K562 (cell line): Measurements from ENCODE around the gene POLD4. TPM values are rescaled to one million over a fixed set of nuclear protein-coding genes. Genes with fewer than 3 reads are reported as not detected.

ENCODE experiments used
- ARID1B ChIP-seq: fragments of 450-650 bp; IDR thresholded peaks from 2 replicates; pipeline ENCODE4 v1.6.1; 2016; ENCODE audit warnings: antibody characterized with exemption, mild to moderate bottlenecking, inconsistent platforms
- ARNT ChIP-seq, 2 experiments: fragments of 450-650 bp; IDR thresholded peaks; 2 replicates each; pipeline ENCODE4 v1.6.1; 2016; ENCODE audit warnings: mild to moderate bottlenecking in 1 of 2
- CC2D1A ChIP-seq: fragments of 450-650 bp; IDR thresholded peaks from 2 replicates; pipeline ENCODE4 v1.6.1; 2017; ENCODE audit warnings: mild to moderate bottlenecking
- CXXC5 ChIP-seq: fragments of 250-450 bp; sonication (Bioruptor Pico); IDR thresholded peaks from 2 replicates; pipeline ENCODE4 v1.8.0; 2022; ENCODE audit warnings: inconsistent platforms, mild to moderate bottlenecking, moderate library complexity
- HMG20A ChIP-seq: fragments of 450-650 bp; formaldehyde crosslinking; conservative IDR thresholded peaks from 2 replicates; pipeline ENCODE4 v1.4.0; 2020; ENCODE audit warnings: mild to moderate bottlenecking, mixed read lengths
- KLF16 ChIP-seq: IDR thresholded peaks from 2 replicates; pipeline ENCODE4 v1.6.1; 2016; ENCODE audit warnings: antibody characterized with exemption
- LEF1 ChIP-seq: fragments of 450-650 bp; IDR thresholded peaks from 2 replicates; pipeline ENCODE4 v1.6.1; 2016; ENCODE audit warnings: mild to moderate bottlenecking
- NFE2 ChIP-seq: IDR thresholded peaks from 2 replicates; pipeline ENCODE4 v1.6.1; 2014; ENCODE audit warnings: antibody characterized with exemption, low read depth
- OTX1 ChIP-seq: fragments of 450-650 bp; formaldehyde crosslinking; IDR thresholded peaks from 2 replicates; pipeline ENCODE4 v1.4.0; 2022; ENCODE audit warnings: mild to moderate bottlenecking
- PTRF ChIP-seq: fragments of 450-650 bp; IDR thresholded peaks from 2 replicates; pipeline ENCODE4 v1.6.1; 2016; ENCODE audit warnings: mild to moderate bottlenecking, missing genetic modification characterization, missing compliant biosample characterization
- RBM25 ChIP-seq: fragments of 200-400 bp; formaldehyde crosslinking; IDR thresholded peaks from 2 replicates; pipeline ENCODE4 v1.6.1; 2018; ENCODE audit warnings: low read length, low read depth, moderate library complexity; ENCODE audit not compliant: severe bottlenecking
- XRCC4 ChIP-seq: IDR thresholded peaks from one replicate; pipeline ENCODE4 v1.6.1; 2011; ENCODE audit not compliant: insufficient read depth, insufficient read length; ENCODE audit errors: extremely low read depth
- ZNF384 ChIP-seq: IDR thresholded peaks from 2 replicates; pipeline ENCODE4 v1.6.1; 2012; ENCODE audit warnings: low read depth, low read length, improper control_type of control experiment
- ZNF408 ChIP-seq: fragments of 250-450 bp; sonication (Bioruptor Pico); IDR thresholded peaks from 2 replicates; pipeline ENCODE4 v1.4.0; 2020; ENCODE audit warnings: low read depth, mild to moderate bottlenecking, moderate library complexity
- ZNF668 ChIP-seq: fragments of 250-450 bp; sonication (Bioruptor Pico); IDR thresholded peaks from 2 replicates; pipeline ENCODE4 v1.8.0; 2022; ENCODE audit warnings: mild to moderate bottlenecking, inconsistent platforms
- polyA plus RNA-seq, 8 experiments: library from polyadenylated mRNA; depleted of rRNA in 4 of 8; stranded (reverse) in 5 of 8; unstranded in 3 of 8; fragments of >200 nt; fragmentation: Nextera tagmentation in 2 of 8; fragmentation: Illumina TruSeq in 1 of 8; extraction: Ambion mirVana in 2 of 8; extraction: Trizol in 1 of 8; gene quantifications; 2 replicates each; pipeline versions ENCODE4 v1.2.1 to v1.2.3, GENCODE V29; 2011 to 2014; ENCODE audit warnings: inconsistent platforms in 1 of 8, missing spikeins in 1 of 8
- total RNA-seq, 7 experiments: library from RNA; depleted of rRNA in 6 of 7; stranded (reverse); fragments of >200 nt in 6 of 7; fragmentation: Illumina TruSeq in 2 of 7; extraction: Trizol in 2 of 7; gene quantifications; 2 replicates each; pipeline versions ENCODE4 v1.2.1 to v1.2.3, GENCODE V29; 2011 to 2021; ENCODE audit warnings: low replicate concordance in 1 of 7
- TF ChIP-seq, protein P1 (sequence below): fragments of 450-650 bp; IDR thresholded peaks from 2 replicates; pipeline ENCODE4 v1.6.1; 2016; ENCODE audit warnings: low read depth, mild to moderate bottlenecking, moderate library complexity
- TF ChIP-seq, protein P2 (sequence below), 3 experiments: IDR thresholded peaks in 2 of 3; conservative IDR thresholded peaks in 1 of 3; 2 replicates each; pipeline ENCODE4 v1.5.1; 2011 to 2012; ENCODE audit warnings: low read length in 3 of 3, mild to moderate bottlenecking in 3 of 3, control low read depth in 2 of 3, improper control_type of control experiment in 1 of 3, inconsistent platforms in 1 of 3, low read depth in 1 of 3, mixed read lengths in 1 of 3, moderate library complexity in 1 of 3; ENCODE audit not compliant: insufficient read depth in 2 of 3
- TF ChIP-seq, protein P3 (sequence below): fragments of 450-650 bp; formaldehyde crosslinking; IDR thresholded peaks from 2 replicates; pipeline ENCODE4 v1.4.0; 2020; ENCODE audit warnings: mild to moderate bottlenecking
- TF ChIP-seq, protein P4 (sequence below): sonication (generic); formaldehyde crosslinking; IDR thresholded peaks from 2 replicates; pipeline ENCODE4 v1.8.0; 2022; ENCODE audit warnings: mild to moderate bottlenecking, low read depth, missing genetic modification reagents
- TF ChIP-seq, protein P5 (sequence below), 2 experiments: fragments of 150-350 bp in 1 of 2; IDR thresholded peaks; 2 replicates each; pipeline ENCODE4 v1.6.1; 2012 to 2016; ENCODE audit warnings: low read depth in 2 of 2, low read length in 2 of 2, mild to moderate bottlenecking in 1 of 2, moderate library complexity in 1 of 2

POLD4 gene
- total and polyA plus RNA-seq, 9 of the 15 experiments (the other 6 are each of a cell fraction or from before 2014, with no cell fraction given) = 5.8 to 64.5 (median 18.3) TPM

DNA sequence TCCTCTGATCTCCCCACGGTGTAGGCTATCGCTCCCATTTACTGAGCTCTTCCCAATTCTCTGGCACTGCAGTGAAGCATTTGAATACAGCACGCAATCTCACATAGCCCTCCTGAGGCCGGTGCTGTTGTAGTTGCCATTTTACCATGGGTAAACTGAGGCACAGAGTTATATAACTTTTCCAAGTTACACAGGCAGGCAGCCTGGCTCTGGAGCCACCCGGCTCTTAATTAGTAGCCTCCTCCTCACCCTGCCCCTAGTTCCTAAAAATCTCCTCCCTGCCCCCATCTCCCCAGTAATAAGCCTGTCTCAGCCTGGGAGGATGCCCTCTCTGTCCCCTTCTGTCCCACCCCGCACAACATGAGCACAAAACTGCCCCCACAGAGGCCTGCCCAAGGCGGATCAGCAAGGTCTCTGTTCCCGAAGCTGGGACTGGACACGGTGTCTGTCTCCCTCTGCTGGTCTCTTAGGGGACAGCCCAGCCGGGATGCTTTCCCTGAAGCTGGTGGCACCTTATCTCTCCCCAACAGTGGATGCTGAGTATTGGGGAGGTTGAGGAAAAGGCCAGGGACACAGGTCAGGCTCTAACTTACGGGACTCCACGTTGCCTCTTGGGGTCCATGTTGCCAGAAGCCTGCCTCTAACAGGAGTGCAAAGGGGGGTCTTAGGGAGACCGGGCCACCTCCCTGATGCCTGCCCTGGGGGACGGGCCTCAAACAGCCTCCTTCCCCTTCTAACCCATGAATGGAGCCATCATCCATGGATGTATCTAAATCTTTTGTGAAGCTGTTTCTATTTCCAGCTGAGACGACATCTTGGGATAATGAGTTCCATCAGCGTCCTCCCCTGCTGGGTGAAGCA lies 29.2 kb upstream of the POLD4 start (continued):
- peak; percentile 41; the same call in 1 of the 2 replicates for TF ChIP-seq ARID1B
- TF ChIP-seq, protein P1, sequence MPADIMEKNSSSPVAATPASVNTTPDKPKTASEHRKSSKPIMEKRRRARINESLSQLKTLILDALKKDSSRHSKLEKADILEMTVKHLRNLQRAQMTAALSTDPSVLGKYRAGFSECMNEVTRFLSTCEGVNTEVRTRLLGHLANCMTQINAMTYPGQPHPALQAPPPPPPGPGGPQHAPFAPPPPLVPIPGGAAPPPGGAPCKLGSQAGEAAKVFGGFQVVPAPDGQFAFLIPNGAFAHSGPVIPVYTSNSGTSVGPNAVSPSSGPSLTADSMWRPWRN = no peak
- TF ChIP-seq CXXC5 (CRISPR knock-in tag) = 0 out of 2 replicates have a peak, but pooled peaks have one; percentile 7
- TF ChIP-seq KLF16 = 0 out of 2 replicates have a peak, but pooled peaks have one; percentile 26
- no peak for TF ChIP-seq ZNF668 (CRISPR knock-in tag)
- 0 out of 2 replicates have a peak, but pooled peaks have one; percentile 9 for TF ChIP-seq ZNF384
- TF ChIP-seq HMG20A = no peak
- TF ChIP-seq, protein P2, sequence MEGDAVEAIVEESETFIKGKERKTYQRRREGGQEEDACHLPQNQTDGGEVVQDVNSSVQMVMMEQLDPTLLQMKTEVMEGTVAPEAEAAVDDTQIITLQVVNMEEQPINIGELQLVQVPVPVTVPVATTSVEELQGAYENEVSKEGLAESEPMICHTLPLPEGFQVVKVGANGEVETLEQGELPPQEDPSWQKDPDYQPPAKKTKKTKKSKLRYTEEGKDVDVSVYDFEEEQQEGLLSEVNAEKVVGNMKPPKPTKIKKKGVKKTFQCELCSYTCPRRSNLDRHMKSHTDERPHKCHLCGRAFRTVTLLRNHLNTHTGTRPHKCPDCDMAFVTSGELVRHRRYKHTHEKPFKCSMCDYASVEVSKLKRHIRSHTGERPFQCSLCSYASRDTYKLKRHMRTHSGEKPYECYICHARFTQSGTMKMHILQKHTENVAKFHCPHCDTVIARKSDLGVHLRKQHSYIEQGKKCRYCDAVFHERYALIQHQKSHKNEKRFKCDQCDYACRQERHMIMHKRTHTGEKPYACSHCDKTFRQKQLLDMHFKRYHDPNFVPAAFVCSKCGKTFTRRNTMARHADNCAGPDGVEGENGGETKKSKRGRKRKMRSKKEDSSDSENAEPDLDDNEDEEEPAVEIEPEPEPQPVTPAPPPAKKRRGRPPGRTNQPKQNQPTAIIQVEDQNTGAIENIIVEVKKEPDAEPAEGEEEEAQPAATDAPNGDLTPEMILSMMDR (IDR thresholded peaks at IDR 0.05 in 2 of 3, conservative IDR thresholded peaks at IDR 0.05 in 1 of 3; ENCODE audit: insufficient read depth in 2 of 3, low read depth in 1 of 3, low read length in 3 of 3) = peak; percentile 97 to 99 (median 98)
- TF ChIP-seq, protein P3, sequence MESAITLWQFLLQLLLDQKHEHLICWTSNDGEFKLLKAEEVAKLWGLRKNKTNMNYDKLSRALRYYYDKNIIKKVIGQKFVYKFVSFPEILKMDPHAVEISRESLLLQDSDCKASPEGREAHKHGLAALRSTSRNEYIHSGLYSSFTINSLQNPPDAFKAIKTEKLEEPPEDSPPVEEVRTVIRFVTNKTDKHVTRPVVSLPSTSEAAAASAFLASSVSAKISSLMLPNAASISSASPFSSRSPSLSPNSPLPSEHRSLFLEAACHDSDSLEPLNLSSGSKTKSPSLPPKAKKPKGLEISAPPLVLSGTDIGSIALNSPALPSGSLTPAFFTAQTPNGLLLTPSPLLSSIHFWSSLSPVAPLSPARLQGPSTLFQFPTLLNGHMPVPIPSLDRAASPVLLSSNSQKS (CRISPR knock-in tag) = no peak
- peak; percentile 66 for TF ChIP-seq RBM25
- TF ChIP-seq ARNT (IDR thresholded peaks at IDR 0.05) = peak in 1 of 2 experiments; percentile 45; a peak in 1 of 4 replicates
- TF ChIP-seq, protein P4, sequence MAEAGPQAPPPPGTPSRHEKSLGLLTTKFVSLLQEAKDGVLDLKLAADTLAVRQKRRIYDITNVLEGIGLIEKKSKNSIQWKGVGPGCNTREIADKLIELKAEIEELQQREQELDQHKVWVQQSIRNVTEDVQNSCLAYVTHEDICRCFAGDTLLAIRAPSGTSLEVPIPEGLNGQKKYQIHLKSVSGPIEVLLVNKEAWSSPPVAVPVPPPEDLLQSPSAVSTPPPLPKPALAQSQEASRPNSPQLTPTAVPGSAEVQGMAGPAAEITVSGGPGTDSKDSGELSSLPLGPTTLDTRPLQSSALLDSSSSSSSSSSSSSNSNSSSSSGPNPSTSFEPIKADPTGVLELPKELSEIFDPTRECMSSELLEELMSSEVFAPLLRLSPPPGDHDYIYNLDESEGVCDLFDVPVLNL = no peak
- peak; percentile 95 for TF ChIP-seq CC2D1A
- peak; percentile 5; the same call in 1 of the 2 replicates for TF ChIP-seq NFE2
- no peak for TF ChIP-seq LEF1
- no peak for TF ChIP-seq XRCC4
- TF ChIP-seq ZNF408 = no peak
- no peak for TF ChIP-seq PTRF (tag)
- TF ChIP-seq OTX1 = peak; percentile 66; the same call in 1 of the 2 replicates
- TF ChIP-seq, protein P5, sequence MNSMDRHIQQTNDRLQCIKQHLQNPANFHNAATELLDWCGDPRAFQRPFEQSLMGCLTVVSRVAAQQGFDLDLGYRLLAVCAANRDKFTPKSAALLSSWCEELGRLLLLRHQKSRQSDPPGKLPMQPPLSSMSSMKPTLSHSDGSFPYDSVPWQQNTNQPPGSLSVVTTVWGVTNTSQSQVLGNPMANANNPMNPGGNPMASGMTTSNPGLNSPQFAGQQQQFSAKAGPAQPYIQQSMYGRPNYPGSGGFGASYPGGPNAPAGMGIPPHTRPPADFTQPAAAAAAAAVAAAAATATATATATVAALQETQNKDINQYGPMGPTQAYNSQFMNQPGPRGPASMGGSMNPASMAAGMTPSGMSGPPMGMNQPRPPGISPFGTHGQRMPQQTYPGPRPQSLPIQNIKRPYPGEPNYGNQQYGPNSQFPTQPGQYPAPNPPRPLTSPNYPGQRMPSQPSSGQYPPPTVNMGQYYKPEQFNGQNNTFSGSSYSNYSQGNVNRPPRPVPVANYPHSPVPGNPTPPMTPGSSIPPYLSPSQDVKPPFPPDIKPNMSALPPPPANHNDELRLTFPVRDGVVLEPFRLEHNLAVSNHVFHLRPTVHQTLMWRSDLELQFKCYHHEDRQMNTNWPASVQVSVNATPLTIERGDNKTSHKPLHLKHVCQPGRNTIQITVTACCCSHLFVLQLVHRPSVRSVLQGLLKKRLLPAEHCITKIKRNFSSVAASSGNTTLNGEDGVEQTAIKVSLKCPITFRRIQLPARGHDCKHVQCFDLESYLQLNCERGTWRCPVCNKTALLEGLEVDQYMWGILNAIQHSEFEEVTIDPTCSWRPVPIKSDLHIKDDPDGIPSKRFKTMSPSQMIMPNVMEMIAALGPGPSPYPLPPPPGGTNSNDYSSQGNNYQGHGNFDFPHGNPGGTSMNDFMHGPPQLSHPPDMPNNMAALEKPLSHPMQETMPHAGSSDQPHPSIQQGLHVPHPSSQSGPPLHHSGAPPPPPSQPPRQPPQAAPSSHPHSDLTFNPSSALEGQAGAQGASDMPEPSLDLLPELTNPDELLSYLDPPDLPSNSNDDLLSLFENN (IDR thresholded peaks at IDR 0.05; ENCODE audit: low read depth in 2 of 2, low read length in 2 of 2) = 0 out of 4 replicates have a peak, but pooled peaks of 1 of the 2 experiments have one; percentile 52
